Kasumi-1 (cell line): Measurements from ENCODE around the gene ASB7.

ENCODE experiments used
- DNase-seq, 2 experiments: peaks; one replicate each; lab custom pipeline; 2025; lab: John Stamatoyannopoulos, UW

Gene ASB7

DNA sequence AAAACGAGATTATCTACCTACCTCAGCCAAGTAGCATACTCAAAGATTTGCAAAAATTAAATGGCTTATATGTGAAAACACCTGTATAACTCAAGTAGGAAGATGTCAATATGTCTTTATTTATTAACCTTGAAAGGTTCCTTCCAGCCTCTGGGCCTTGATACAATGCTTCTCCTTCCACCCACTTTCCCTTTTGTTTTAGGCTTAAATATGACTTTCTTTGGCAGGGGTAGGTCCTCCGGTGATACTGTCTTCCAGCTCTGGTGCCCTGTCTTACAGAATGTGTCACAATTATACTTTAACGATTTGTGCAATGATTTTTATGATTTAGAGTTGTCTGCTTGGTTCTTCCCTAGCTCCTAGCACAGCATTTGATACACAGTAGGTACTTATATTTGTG lies 4.5 kb upstream of the ASB7 start:
- no peak for DNase-seq

DNA sequence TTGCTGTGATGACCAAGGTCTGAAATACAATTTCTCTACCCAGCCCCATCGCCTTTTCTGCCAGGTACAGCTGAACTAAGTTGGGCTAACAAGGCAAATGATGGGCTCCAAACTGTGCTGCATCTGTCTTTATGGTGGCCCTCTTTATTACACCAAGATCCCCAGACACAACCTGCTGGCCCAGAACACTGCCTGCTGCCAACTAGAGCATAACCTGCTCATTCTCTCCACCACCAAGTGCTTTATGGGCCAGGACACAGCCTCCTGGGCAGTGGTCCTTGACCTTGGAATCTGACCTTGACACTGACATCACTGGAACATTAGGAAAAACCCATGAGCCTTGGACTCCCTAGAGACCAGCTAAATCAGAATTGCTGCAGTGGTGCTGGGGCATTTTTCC lies 3.7 kb upstream of the ASB7 start:
- no peak for DNase-seq

DNA sequence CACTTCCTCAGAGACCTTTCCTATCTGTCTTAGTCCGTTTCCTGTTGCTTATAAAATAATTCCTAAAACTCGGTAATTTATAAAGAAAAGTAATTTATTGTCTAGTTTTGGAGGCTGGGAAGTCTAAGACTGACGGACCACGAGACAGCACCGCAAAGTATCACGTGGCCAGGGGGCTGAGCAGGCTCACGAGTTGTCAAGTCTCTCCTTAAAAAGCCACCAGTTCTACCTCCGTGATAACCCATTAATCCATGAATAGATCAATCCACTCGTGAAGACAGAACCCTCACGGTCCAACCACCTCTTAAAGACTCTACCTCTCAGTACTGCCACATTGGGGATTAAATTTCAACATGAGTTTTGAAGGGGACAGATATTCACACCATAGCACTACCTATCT lies 1.2 kb upstream of the ASB7 start:
- peak; percentile 24 to 43 for DNase-seq

DNA sequence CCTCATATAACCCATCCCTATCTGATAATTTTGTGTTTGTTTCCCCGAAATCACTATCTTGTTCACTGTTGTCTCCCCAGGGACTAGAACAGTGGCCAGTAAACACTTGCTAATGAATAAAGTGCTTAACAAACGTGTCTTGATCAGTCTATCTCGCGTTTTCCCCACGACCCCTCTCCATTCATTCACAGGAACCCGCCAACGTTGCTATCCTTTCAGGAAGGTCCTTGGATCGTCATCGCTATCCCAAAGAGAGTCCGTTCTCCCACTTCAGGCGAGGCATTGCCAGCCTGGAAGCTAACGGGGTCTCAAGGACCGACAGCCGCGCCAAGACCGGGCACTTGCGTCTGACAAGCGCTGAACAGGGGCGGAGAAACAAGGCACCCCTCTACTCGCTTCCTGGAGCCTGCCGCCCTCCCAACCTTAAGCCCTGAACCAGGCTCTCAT lies 749 bp upstream of the ASB7 start:
- DNase-seq: peak in 1 of 2 experiments; percentile 47

DNA sequence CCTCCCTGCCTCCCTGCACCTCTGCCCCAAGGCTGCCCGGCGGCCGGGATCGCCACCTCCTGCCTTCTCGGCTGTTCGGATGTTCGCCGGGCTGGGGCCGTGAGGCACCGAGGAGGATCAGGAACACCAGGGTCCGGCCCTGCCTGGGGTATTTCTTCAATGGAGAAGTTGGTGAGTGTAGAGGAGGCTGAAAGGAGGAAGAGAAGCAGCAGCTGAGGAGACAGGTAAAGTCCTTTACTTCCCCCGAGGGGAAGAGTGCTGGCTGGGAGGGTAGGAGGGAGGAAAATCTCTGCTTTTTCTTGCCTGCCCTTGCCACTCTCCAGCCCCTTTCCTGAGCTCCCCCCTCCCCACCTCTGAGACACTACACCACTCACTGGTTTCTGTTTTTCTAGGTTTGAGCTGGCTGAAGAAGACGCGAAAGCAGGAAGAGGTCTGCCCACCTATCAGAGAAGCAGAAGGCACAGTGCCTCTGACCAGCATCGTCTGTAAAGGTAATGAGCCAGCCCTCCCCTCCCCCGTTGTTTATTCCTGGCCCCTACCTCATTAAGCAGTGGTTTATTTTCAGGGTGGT lies 519 bp downstream of the ASB7 start:
- peak; percentile 43 to 49 for DNase-seq

DNA sequence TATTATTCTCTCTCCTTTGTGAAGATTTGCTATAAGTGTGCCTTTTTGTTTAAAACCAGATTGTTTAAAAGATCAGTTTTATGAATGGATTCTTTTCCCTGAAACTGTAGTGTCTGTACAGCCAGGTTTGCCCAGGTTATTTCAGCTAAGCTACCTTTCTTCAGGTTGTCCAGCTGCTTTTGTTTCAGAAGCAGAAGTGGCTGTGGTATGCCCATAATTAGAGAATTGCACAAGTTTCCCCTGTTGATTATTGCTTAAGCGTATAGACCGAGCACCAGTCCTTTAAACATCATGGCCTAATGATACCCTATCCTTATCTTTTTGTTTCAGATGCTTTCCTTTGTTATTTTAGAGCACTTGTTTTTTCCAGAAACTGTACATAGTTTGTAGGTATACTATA lies 10.2 kb downstream of the ASB7 start:
- DNase-seq: peak in 1 of 2 experiments; percentile 4

DNA sequence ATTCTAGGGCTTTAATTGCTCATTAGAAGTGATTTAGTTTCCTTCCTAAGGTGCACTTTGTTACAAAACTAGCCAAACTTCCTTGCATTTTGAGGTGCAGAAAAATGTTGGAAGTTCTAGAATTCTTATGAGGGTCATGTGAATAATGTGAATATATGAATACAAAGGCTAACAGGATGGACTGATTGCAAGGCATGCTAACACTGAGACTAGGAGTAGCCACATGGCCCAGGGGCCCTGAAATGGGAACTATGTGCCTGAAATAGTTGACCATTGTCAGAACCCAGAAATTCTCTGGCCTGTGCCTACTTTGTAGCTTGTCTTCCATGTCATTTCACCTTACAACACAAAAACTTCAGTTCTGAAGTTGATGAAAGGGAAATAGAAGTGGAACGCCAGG lies 10.8 kb downstream of the ASB7 start:
- DNase-seq: no peak

DNA sequence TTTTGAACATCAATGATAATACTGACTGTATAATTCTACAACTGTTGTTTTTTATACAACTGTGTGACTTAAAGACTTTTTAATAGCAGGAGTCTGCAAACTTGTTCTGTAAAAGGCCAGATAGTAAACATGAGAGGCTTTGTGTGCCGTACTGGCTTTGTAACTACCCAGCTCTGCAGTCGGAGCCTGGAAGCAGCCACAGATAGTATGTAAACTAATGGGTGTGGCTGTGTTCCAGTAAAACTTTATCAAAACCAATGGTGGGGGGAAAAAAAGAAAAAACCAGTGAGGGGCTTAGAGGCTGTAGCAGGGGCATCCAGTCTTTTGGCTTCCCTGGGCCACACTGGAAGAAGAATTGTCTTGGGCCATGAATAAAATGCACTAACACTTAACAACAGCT lies 11.9 kb downstream of the ASB7 start:
- no peak for DNase-seq

DNA sequence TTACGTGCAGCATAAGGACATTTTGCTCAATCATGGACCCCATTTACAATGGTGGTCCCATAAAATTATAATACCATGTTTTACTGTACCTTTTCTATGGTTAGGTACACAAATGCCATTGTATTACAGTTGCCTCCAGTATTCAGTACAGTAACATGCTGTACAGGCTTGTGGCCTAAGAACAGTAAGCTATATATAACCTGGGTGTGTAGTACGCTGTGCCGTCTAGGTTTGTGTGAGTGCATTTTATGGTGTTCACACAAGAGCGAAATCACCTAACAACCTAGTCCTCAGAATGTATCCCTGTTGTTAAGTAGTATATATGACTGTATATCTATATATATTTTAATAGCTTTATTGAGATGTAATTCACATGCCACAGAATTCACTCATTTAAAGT lies 12.5 kb downstream of the ASB7 start:
- no peak for DNase-seq

DNA sequence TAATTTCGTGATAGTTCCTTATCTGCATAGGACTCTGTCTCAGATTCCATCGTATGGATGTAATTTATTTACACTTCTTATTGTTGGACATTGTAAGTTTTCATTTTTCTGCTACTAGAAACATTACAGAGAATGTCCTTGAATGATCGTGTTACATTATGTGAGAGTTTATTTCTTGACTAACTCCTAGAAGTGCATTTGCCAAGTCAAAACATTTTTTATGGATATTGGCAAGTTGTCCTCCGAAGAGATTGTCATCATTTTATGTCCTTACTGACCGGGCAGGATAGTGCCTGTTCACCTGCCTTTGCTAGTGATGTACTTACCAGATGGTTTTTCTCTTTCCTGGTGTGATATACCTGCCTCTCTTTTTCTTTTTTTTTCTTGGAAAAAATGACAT lies 13.4 kb downstream of the ASB7 start:
- no peak for DNase-seq

DNA sequence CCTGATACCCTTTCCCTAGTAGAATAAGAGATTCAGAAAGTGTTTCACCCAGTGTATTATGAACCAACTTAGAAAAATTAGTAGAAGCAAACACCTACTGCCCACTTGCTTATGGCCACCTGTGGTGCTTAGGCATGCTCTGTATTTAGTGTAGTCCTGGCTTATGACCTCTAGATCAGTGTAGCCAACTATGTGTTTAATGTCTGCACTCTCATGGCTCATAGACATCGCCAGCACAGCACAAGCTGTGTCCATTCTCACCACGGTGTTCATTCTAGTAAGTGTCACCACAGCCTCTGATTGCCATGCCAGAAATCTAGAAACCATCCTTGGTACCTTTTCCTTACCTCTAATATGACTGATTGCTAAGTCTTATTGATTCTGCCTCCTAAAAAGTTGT lies 14.3 kb downstream of the ASB7 start:
- DNase-seq: no peak

DNA sequence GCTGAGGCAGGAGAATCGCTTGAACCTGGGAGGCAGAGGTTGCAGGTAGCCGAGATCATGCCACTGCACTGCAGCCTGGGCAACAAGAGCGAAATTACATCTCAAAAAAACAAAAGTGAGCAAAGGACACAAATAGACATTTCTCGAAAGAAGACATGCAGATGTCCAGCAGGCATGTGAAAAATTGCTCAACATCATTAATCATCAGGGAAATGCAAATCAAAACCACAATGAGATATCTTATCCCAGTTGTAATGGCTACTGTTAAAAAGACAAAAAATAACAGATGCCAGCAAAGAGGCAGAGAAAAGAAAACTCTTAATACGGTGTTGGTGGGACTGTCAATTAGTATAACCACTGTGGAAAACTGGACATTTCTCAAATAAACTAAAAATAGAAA lies 20.9 kb downstream of the ASB7 start:
- DNase-seq: no peak

DNA sequence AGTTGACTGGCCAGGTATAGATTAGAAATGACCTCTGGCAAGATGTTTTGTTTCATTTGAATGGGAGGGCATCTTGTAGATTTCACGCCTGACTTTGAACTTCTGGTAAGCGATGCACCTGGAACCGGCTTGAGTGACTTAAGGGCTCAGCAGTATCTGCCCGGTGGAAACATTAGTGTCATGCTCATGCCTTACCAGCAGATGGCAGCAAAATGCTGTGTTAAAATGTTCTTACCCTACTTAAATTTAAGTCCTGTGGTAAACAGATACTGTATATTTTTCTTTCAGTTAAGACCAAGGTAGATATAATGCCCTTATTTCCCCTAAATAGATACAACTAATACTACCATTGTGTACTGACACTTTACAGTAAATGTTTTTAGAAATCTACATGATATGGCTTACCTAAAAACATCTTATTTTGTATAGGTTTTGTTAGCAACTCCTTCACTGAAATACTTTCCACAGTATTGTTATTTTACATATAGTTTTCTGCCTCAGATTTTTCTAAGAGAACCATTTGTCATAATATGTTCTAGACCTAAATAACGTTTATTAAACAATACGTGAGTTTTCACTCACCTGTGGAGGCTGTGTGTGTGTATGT lies 25.5 kb downstream of the ASB7 start:
- peak; percentile 70 to 71 for DNase-seq

DNA sequence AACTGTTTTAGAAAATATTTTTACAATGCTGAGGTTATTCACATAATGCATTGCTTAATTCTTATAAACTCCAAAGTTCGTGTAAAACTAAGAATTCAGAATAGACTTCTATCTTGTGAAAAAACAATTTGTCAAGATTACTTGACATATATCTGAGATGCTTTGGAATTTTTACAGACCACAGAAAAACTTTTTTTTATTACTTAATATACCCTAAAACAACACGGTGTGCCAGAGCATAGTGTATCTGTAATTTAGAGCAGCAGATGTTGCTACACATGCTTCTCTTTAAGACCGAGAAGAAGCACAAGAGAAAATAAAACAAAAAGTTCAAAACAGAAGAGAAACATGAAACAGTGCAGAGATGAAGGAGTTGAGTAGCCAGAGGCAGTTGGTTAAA lies 26.4 kb downstream of the ASB7 start:
- DNase-seq: no peak

DNA sequence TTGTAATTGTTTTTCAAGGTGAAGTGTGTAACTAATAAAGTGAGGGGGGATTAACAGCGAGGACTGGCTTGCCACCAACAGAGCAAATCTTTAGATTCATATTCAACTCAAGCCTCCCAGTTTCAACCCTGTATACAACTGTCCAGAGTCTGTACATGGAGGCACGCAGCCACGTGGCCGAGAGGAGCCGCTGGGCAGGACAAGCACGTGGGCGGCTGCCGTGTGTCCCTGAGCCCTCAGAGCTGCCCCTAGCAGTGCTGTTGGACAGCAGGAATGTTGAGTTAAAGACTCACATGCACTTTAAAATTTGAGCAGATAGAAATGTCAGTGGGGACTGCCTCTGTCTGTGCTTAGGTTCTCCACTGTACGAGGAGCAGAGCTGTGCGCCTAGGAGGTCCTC lies 29.4 kb downstream of the ASB7 start:
- no peak for DNase-seq

DNA sequence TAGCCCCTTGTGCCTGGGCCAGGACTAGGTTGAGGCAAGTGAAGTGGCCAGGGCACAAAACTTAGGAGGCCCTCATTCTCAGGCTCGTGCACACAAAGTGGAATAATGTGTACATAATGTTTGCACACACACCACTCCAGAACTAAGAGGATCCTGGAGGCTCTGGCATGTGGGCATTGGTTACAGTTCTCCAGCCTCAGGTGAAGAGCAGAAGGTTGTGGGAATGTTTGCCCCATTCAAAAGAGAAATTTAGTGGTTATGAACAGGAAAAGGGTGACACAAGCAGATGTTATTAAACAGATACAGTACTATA lies 31.3 kb downstream of the ASB7 start:
- no peak for DNase-seq

DNA sequence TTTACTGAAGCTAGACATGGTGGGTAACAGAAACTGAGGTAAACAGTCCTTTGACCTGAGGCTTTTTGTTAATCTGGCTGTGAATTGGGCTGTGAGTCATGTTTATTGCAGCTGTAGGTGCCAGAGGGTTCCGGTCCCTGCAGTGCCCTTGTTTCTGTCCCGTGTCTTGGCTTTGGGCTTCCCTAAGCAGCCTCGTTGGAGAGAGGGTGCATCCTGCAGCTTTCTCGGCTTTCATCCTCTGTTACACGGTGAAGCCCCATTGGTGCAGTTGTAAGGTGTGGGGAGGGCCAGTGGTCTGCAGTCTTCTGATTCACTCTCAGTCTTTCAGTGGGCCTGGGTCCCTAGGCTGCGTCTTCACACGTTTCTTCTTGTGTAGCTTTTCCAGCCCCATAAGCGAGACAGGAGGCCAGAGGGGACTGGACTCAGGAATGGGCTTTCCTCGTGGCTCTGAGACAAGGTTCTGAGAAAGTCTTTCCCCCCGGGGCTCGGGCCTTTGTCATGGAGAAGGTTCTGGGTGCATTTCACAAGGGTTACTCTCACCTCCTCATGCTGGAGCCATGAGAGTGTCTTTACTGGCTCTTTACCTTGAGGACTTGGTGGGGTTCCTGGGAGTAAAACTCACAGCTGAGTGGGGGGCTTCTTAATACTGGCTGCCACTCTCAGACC lies 33.1 kb downstream of the ASB7 start:
- no peak for DNase-seq

DNA sequence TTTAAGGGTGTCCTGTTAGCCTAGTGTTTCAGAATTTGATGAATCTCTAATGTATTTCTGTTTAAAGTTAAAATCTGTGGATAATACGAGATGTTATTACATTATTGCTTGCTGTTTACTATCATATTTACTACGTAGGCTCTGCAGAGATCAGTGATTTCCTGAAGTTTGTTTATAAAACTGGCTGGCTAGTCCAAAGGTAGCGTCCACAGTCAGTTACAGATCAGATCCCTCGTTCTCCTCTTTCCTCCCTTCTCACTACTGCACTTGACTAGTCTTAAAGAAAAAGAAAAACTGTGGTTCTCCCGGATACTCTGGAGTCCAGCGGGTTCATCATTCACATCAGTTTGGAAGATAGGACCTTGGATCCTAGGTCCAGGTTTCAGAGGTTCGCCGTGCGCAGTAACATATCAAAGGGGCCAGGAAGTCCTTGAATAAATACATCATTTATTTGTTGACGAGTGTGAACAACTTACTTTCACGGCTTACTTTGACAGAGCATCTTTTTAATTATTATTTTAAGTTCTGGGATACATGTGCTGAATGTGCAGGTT lies 35.9 kb downstream of the ASB7 start:
- DNase-seq: no peak

DNA sequence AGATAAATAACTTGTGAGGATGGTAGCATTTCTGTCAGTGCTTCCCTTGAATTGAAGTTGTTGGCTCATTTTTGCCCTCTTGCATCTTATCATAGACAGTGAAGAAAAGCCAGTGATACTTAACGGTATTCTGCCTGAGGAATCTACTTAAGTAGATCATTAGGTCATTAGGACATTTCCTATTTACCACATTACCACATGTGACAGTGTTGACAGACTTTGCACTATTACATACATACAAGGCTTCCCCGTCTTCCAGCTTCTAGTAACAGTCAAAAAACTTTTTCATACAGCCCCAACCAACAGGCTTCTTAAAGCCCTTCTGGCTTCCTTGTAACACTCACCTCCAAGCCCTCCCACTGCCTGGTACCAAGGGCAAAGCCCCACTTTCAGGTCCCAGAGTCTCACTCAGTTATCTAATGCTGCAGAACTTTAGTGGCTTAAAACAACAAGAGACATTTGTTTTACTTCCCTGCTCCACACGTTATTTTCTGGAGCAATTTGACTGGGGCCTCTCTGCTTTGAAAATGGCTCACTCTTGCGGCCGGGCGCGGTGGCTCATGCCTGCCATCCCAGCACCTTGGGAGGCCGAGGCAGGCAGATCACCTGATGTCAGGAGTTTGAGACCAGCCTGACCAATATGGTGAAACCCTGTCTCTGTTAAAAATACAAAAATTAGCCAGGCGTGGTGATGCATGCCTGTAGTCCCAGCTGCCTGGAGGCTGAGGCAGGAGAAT lies 40.0 kb downstream of the ASB7 start:
- DNase-seq: no peak

DNA sequence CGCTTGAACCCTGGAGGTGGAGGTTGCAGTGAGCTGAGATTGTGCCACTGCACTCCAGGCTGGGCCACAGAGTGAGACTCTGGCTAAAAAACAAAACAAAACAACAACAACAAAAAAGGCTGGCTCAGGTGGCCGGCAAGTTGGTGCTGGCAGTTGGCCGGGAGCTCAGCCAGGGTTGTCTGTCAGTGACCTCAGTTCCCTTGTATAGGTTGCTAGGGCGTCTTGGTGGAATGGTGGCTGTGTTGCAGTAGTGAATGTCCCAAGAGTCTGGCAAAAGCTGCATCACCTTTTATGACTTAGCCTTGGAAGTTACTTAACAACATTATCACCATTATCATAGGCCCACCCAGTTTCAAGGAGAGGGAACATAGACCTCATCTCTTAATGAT lies 40.6 kb downstream of the ASB7 start:
- DNase-seq: no peak

DNA sequence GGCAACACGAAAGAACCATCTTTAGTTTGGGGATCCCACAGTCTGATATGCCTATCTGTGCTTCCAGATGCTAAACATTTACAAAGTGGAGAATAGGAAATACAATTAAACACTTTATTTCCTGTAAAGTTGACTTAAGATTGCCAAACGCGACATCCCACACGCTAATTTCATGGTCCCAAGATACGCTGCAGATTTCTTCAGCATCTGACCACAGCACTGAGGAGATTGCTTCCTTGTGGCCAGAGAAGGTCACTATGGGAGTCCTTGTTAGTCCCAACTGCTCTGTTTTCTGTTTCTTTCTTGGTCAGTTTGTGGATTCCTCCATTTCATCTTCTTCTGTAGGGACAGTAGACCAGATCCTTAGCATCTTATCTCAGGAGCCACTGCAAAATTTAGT lies 43.3 kb downstream of the ASB7 start:
- no peak for DNase-seq

DNA sequence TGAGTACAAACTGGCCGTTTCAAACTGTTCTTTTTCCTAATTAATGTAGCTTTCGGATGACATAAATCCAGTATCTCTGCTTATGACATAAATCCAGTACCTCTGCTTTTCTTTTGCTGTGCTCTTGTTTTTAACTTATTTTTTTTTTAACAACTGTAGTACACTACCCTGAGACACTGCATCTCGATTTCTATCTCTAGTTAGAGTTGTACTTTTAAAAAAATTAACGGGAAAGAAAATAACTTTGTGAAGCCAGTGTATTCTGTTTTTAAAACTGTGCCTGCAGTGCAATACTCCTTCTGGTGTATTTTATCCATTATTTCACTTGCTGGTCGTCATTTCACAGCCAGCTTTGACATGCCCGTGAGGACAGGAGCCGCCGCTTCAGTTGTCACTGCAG lies 46.6 kb downstream of the ASB7 start:
- DNase-seq: no peak

DNA sequence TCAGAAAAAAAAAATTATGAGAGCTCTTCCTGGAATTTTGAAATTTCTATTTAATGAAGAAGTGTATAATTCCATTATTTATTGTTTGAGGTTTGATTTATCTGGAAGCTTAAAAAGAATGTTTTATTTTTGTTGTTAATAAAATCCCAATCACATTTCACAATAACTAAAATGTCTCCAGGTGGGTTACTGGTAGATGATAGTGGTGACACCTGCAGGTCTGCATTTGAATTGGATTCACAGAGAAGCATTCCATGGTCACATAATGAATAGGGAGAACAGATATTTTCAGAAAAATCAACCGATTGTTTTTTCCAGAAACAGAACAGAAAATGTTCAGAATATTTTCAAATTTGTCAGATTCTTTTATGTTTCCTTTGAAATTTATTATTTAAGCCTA lies 48.3 kb downstream of the ASB7 start:
- no peak for DNase-seq
